Osteoblast (primary cell): ENCODE measurements around the gene CFB. TPM values are rescaled to one million over a fixed set of nuclear protein-coding genes. Genes with fewer than 3 reads are reported as not detected.

Experiments used
- DNase-seq: peaks from one replicate; pipeline ENCODE4 v3.0.0; 2011; ENCODE audit warnings: low spot score, mixed read lengths; ENCODE audit not compliant: insufficient read length; ENCODE audit errors: missing footprints
- H2AFZ ChIP-seq: 2 replicates; pipeline ENCODE4 v1.6.0; 2011; ENCODE audit warnings: mild to moderate bottlenecking, low read length
- H3K27ac ChIP-seq: 2 replicates; pipeline ENCODE4 v1.5.1; 2011; ENCODE audit warnings: mild to moderate bottlenecking, low read depth, low read length, moderate library complexity
- H3K27me3 ChIP-seq: 2 replicates; pipeline ENCODE4 v1.6.0; 2012; ENCODE audit warnings: mild to moderate bottlenecking, control low read depth, inconsistent platforms, low read length, moderate library complexity; ENCODE audit not compliant: insufficient read depth
- H3K36me3 ChIP-seq: 2 replicates; pipeline ENCODE4 v1.5.1; 2011; ENCODE audit warnings: mild to moderate bottlenecking, low read length, control low read depth, moderate library complexity; ENCODE audit not compliant: insufficient read depth
- H3K4me1 ChIP-seq: 2 replicates; pipeline ENCODE4 v1.5.1; 2011; ENCODE audit warnings: mild to moderate bottlenecking, low read length, control low read depth, moderate library complexity; ENCODE audit not compliant: insufficient read depth
- H3K4me2 ChIP-seq: 2 replicates; pipeline ENCODE4 v1.6.0; 2011; ENCODE audit warnings: mild to moderate bottlenecking, low read length; ENCODE audit not compliant: insufficient read depth
- H3K4me3 ChIP-seq: fragments of 200-600 bp; sonication (generic); 3 replicates; pipeline ENCODE4 v1.5.1; 2012; ENCODE audit warnings: mild to moderate bottlenecking, low read length, inconsistent platforms; ENCODE audit not compliant: insufficient read depth
- H3K79me2 ChIP-seq: 2 replicates; pipeline ENCODE4 v1.6.0; 2012; ENCODE audit warnings: mild to moderate bottlenecking, low read length, control low read depth, inconsistent platforms; ENCODE audit not compliant: insufficient read depth
- H3K9me3 ChIP-seq: 2 replicates; pipeline ENCODE4 v1.5.1; 2011; ENCODE audit warnings: low read depth, low read length, control low read depth
- H4K20me1 ChIP-seq: 2 replicates; pipeline ENCODE4 v1.6.0; 2012; ENCODE audit warnings: mild to moderate bottlenecking, low read length, control low read depth; ENCODE audit not compliant: insufficient read depth
- total RNA-seq: library from RNA; depleted of rRNA; stranded (reverse); fragments of >200 nt; gene quantifications from 2 replicates; pipeline ENCODE4 v1.2.3, GENCODE V29; 2012
- TF ChIP-seq, protein P1 (sequence below): IDR thresholded peaks from 2 replicates; pipeline ENCODE4 v1.5.1; 2011; ENCODE audit warnings: mild to moderate bottlenecking, low read depth, low read length, moderate library complexity; ENCODE audit errors: extremely low read depth

CFB gene
- total RNA-seq, 1 donor, result 26.8 TPM

DNA sequence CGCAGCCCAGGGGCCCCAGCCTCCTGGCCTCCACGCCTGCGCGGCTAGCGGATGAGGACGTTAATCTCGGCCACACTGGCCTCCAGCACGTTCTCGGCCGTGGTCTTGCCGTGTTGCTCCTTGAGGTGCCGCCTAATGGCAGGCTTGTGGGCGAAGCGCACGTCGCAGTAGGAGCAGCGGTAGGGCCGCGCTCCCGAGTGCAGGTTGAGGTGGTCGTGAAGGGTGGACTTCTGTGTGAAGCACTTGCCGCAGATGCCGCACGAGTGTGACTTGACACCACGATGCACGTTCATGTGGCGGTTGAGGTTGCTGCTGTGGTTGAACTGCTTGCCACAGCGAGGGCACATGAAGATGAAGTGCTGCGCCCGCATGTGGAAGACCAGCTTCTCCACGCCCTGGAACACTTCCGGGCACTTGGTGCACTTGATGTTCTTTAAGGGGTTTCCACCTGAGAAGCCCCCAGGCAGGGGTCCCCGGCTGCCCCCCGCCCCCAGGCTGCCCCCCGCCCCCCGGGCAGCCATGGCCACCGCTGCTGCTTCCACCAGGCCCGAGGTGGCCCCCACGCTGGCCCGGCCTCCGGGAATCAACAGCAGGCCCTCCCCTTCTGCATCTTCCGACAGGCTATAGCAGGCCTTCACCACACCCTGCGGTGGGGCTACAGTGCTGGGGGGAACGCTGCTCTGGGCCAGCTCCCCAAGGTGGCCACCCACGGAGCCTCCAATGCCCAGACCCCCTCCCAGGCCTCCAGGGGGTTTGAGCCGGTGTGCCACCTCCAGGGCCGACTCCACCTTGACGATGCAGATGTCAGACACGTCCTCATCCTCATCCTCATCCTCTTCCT lies 45.8 kb upstream of the CFB start:
- H3K27ac ChIP-seq, result no peak overlapping the region
- peaks cover 20% of the 10 kb centered on the region for H3K4me1 ChIP-seq
- TF ChIP-seq, protein P1, sequence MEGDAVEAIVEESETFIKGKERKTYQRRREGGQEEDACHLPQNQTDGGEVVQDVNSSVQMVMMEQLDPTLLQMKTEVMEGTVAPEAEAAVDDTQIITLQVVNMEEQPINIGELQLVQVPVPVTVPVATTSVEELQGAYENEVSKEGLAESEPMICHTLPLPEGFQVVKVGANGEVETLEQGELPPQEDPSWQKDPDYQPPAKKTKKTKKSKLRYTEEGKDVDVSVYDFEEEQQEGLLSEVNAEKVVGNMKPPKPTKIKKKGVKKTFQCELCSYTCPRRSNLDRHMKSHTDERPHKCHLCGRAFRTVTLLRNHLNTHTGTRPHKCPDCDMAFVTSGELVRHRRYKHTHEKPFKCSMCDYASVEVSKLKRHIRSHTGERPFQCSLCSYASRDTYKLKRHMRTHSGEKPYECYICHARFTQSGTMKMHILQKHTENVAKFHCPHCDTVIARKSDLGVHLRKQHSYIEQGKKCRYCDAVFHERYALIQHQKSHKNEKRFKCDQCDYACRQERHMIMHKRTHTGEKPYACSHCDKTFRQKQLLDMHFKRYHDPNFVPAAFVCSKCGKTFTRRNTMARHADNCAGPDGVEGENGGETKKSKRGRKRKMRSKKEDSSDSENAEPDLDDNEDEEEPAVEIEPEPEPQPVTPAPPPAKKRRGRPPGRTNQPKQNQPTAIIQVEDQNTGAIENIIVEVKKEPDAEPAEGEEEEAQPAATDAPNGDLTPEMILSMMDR, result no peak
- H3K36me3 ChIP-seq, result peaks cover under 1% of the 10 kb centered on the region
- peaks cover 13% of the 10 kb centered on the region for H3K79me2 ChIP-seq
- H4K20me1 ChIP-seq, result no peaks in the 10 kb centered on the region
- no peaks in the 10 kb centered on the region for H3K27me3 ChIP-seq
- no peak overlapping the region for H2AFZ ChIP-seq
- no peak for DNase-seq
- H3K4me3 ChIP-seq, result no peak overlapping the region
- no peak overlapping the region for H3K4me2 ChIP-seq
- no peaks in the 10 kb centered on the region for H3K9me3 ChIP-seq

DNA sequence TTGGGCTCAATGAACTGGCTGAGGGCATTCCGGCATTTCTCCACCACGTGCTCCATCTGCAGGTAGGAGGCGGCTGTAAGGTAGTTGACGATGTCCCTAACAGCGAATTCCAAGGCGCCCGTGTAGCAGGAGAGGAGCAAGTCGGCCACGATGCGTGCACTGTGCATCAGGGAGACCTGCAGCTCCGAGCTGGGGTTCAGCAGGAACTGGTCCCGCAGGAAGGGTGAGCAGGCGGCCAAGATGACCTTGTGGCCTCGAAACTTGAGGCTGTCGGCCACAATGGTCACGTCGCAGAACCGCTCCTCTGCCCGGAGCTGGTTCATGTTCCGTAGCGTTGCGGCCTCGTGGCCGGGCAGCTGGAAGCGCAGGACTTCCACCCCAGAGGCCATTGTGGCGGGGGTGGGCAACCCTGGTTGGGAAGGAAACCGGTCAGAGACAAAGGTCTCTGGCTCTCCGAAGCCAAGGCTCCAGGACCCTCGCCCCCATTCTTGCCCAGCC lies 44.9 kb upstream of the CFB start:
- Histone ChIP-seq H3K27me3 (peaks cover 3% of the 10 kb centered on the region), H4K20me1 (no peaks in the 10 kb centered on the region), H2AFZ (peak overlapping the region; percentile 35), H3K9me3 (no peaks in the 10 kb centered on the region), H3K4me2 (peak overlapping the region; percentile 88), H3K36me3 (no peaks in the 10 kb centered on the region), H3K79me2 (peaks cover 13% of the 10 kb centered on the region), H3K4me1 (peaks cover 20% of the 10 kb centered on the region), H3K27ac (no peak overlapping the region), H3K4me3 (peak overlapping the region; percentile 82)
- DNase-seq, result no peak
- TF ChIP-seq, protein P1, result no peak

DNA sequence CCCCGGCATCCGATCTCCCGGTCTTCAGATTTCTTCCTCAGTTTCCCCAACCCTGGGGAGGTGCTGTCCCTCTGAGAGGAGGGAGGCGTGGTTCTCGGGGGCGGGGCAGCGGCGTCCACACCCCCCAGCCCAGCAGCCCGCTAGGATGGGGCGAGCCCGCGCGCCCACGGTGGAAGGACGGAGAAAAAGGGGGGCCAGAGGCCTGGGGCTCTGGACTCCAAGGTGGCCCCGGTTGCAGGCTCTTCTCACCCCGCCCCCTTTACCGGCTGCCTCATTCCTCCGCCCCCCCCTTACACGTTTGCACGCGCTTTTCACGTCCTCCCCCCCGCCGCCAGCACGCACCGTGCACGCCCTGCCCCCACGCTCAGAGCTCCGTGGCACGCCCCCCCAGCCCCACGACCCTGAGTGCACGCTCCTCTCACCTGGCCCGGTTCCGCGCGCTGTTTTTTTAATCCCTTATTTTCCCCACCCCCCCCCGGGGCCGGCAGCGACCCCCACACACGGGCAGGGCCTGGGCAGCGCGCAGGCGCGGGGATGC lies 44.4 kb upstream of the CFB start:
- Histone ChIP-seq H3K4me2 (peak overlapping the region; percentile 88), H3K79me2 (peaks cover 11% of the 10 kb centered on the region), H3K36me3 (no peaks in the 10 kb centered on the region), H3K27ac (no peak overlapping the region), H4K20me1 (no peaks in the 10 kb centered on the region), H2AFZ (peak overlapping the region; percentile 35), H3K9me3 (no peaks in the 10 kb centered on the region), H3K4me1 (peaks cover 20% of the 10 kb centered on the region), H3K4me3 (peak overlapping the region; percentile 82), H3K27me3 (peaks cover 3% of the 10 kb centered on the region)
- TF ChIP-seq, protein P1, result no peak
- DNase-seq, result peak; percentile 96
